Fibroblast of lung (primary cell): ENCODE results near the gene ITGB1. TPM values are rescaled to one million over a fixed set of nuclear protein-coding genes. Genes with fewer than 3 reads are reported as not detected.
A peak's percentile ranks its signal among the peaks of the same experiment; 100 is the strongest.
"Not testable (repeated sequence)": the region's sequence is repeated elsewhere in the genome, so short reads cannot be mapped to it uniquely, and the experiment has no call there.

Source experiments
- DNase-seq, 2 donors: peaks; one replicate each; pipeline versions ENCODE4 v3.0.0 to v3.0.0-alpha.2; 2010; ENCODE audit warnings: low read depth in 2 of 2
- H2AFZ ChIP-seq: 2 replicates; pipeline ENCODE4 v1.5.1; 2012; ENCODE audit warnings: low read length, control low read depth, inconsistent platforms
- H3K27ac ChIP-seq: 2 replicates; pipeline ENCODE4 v1.5.1; 2011; ENCODE audit warnings: low read length, control low read depth; ENCODE audit not compliant: insufficient read depth
- H3K27me3 ChIP-seq: 2 replicates; pipeline ENCODE4 v1.5.1; 2011; ENCODE audit warnings: mild to moderate bottlenecking, low read length; ENCODE audit not compliant: control insufficient read depth, insufficient read depth
- H3K36me3 ChIP-seq: 2 replicates; pipeline ENCODE4 v1.5.1; 2011; ENCODE audit warnings: low read length; ENCODE audit not compliant: control insufficient read depth, insufficient read depth
- H3K4me1 ChIP-seq: 2 replicates; pipeline ENCODE4 v1.5.1; 2011; ENCODE audit warnings: low read length; ENCODE audit not compliant: control insufficient read depth, insufficient read depth; ENCODE audit errors: extremely low read depth
- H3K4me2 ChIP-seq: 2 replicates; pipeline ENCODE4 v1.5.1; 2011; ENCODE audit warnings: low read length, control low read depth; ENCODE audit not compliant: insufficient read depth; ENCODE audit errors: extremely low read depth
- H3K4me3 ChIP-seq, 4 experiments: fragments of 200-600 bp in 1 of 4; sonication (generic) in 1 of 4; replicated peaks in 1 of 4; 2 replicates each; pipeline ENCODE4 v1.5.1; 2011 to 2016; ENCODE audit warnings: low read length in 4 of 4, low read depth in 3 of 4, mild to moderate bottlenecking in 3 of 4, control low read depth in 2 of 4, inconsistent platforms in 1 of 4, mixed read lengths in 1 of 4; ENCODE audit not compliant: insufficient read depth in 1 of 4; ENCODE audit errors: control extremely low read depth in 1 of 4
- H3K79me2 ChIP-seq: 2 replicates; pipeline ENCODE4 v1.5.1; 2012; ENCODE audit warnings: mild to moderate bottlenecking, low read length, inconsistent platforms; ENCODE audit not compliant: control insufficient read depth, insufficient read depth
- H3K9ac ChIP-seq: 2 replicates; pipeline ENCODE4 v1.5.1; 2011; ENCODE audit warnings: mild to moderate bottlenecking, low read length, control low read depth; ENCODE audit not compliant: insufficient read depth
- H3K9me3 ChIP-seq: 2 replicates; pipeline ENCODE4 v1.5.1; 2012; ENCODE audit warnings: low read depth, low read length; ENCODE audit not compliant: control insufficient read depth, insufficient read depth
- H4K20me1 ChIP-seq: 2 replicates; pipeline ENCODE4 v1.5.1; 2011; ENCODE audit warnings: low read length; ENCODE audit not compliant: control insufficient read depth, insufficient read depth; ENCODE audit errors: extremely low read depth
- CTCF ChIP-seq, 2 donors: IDR thresholded peaks in 1 of 2; conservative IDR thresholded peaks in 1 of 2; 1 replicate in 1 of 2; 2 replicates in 1 of 2; pipeline ENCODE4 v1.5.1; 2011 to 2012; ENCODE audit warnings: low read length in 2 of 2, control low read depth in 1 of 2, inconsistent platforms in 1 of 2, low read depth in 1 of 2, mild to moderate bottlenecking in 1 of 2
- EZH2 ChIP-seq: IDR thresholded peaks from 2 replicates; pipeline ENCODE4 v1.5.1; 2012; ENCODE audit warnings: low read length, control low read depth, mild to moderate bottlenecking; ENCODE audit errors: missing control alignments
- polyA plus RNA-seq, 2 donors: library from polyadenylated mRNA; depleted of rRNA in 1 of 2; stranded (reverse) in 1 of 2; unstranded in 1 of 2; fragments of >200 nt; gene quantifications; 2 replicates each; pipeline ENCODE4 v1.2.1, GENCODE V29; 2011 to 2012; ENCODE audit warnings: missing spikeins in 1 of 2
- total RNA-seq: library from RNA; depleted of rRNA; stranded (reverse); fragments of >200 nt; gene quantifications from 2 replicates; pipeline ENCODE4 v1.2.1, GENCODE V29; 2014

Gene ITGB1
- total and polyA plus RNA-seq, 2 donors (not counting 1 experiment from before 2014, with no cell fraction given), result 2,456 to 3,450 TPM

- no peak overlapping the region for H2AFZ ChIP-seq
- no peaks in the 10 kb centered on the region for H3K9me3 ChIP-seq
- H4K20me1 ChIP-seq, result no peaks in the 10 kb centered on the region
- peak overlapping the region; percentile 88 for H3K4me2 ChIP-seq
- H3K27me3 ChIP-seq, result no peaks in the 10 kb centered on the region
- peak in 1 of 2 donors; percentile 1 for TF ChIP-seq CTCF (conservative IDR thresholded peaks at IDR 0.05 in 1 of 2, IDR thresholded peaks at IDR 0.05 in 1 of 2; ENCODE audit: low read depth in 1 of 2, low read length in 2 of 2)
- TF ChIP-seq EZH2, result no peak
- H3K4me3 ChIP-seq, result peak overlapping the region; percentile 30 to 72 (median 51)
- peak; percentile 96 to 97 for DNase-seq
- H3K36me3 ChIP-seq, result no peaks in the 10 kb centered on the region
- peak overlapping the region; percentile 51 for H3K9ac ChIP-seq
- peak overlapping the region; percentile 92 for H3K27ac ChIP-seq
- peaks cover 1% of the 10 kb centered on the region for H3K79me2 ChIP-seq
- H3K4me1 ChIP-seq, result peaks cover 7% of the 10 kb centered on the region
Observed at GRCh38 chr10:33005322-33006301, 47.6 kb upstream of the ITGB1 start.

- no peak for DNase-seq
- no peak overlapping the region for H3K27ac ChIP-seq
- no peak overlapping the region for H2AFZ ChIP-seq
- H3K36me3 ChIP-seq, result no peaks in the 10 kb centered on the region
- no peaks in the 10 kb centered on the region for H3K9me3 ChIP-seq
- H3K4me1 ChIP-seq, result no peaks in the 10 kb centered on the region
- H3K79me2 ChIP-seq, result peaks cover 1% of the 10 kb centered on the region
- H3K27me3 ChIP-seq, result no peaks in the 10 kb centered on the region
- no peak overlapping the region for H3K4me3 ChIP-seq
- TF ChIP-seq EZH2 (no peak), CTCF (conservative IDR thresholded peaks at IDR 0.05 in 1 of 2, IDR thresholded peaks at IDR 0.05 in 1 of 2; ENCODE audit: low read depth in 1 of 2, low read length in 2 of 2) (no peak)
- no peaks in the 10 kb centered on the region for H4K20me1 ChIP-seq
- no peak overlapping the region for H3K4me2 ChIP-seq
- H3K9ac ChIP-seq, result no peak overlapping the region
Observed at GRCh38 chr10:33001908-33002492, 44.0 kb upstream of the ITGB1 start.

DNA sequence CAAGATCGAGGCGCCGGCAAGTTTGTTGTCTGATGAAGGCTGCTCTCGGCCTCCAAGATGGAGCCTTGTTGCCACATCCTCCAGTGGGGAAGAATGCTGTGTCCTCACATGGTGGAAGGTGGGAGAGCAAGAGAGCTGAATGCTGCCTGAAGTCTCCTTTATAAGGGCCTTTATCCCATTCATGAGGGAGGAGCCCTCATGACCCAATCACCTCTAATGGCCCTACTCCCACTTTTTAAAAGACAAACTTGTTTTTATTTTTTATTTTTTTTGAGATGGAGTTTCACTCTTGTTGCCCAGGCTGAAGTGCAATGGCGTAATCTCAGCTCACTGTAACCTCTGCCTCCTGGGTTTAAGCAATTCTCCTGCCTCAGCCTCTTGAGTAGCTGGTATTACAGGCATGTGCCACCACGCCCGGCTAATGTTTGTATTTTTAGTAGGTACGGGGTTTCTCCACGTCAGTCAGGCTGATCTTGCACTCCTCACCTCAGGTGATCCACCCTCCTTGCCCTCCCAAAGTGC lies 40.1 kb upstream of the ITGB1 start:
- not testable (repeated sequence) for H3K27me3 ChIP-seq, H4K20me1 ChIP-seq, H3K4me1 ChIP-seq, H3K4me3 ChIP-seq, H3K4me2 ChIP-seq, H3K79me2 ChIP-seq, H3K36me3 ChIP-seq, H3K9me3 ChIP-seq, H3K9ac ChIP-seq, H3K27ac ChIP-seq, H2AFZ ChIP-seq, DNase-seq
